ENCODE results near the gene GLRA1.
A peak's percentile ranks its signal among the peaks of the same experiment; 100 is the strongest.
"Not testable (repeated sequence)": the region's sequence is repeated elsewhere in the genome, so short reads cannot be mapped to it uniquely, and the experiment has no call there.

Gene GLRA1

GRCh38 chr5:151881621-151882225 is 42.9 kb downstream of the GLRA1 start:
- no peak for DNase-seq

- DNase-seq = no peak
Measured at GRCh38 chr5:151880324-151880723, 44.3 kb downstream of the GLRA1 start.

GRCh38 chr5:151873701-151874100 is 51.0 kb downstream of the GLRA1 start:
- DNase-seq = no peak

- no peak for DNase-seq
Measured at GRCh38 chr5:151872701-151873100, 52.0 kb downstream of the GLRA1 start.

GRCh38 chr5:151870820-151871219 is 53.8 kb downstream of the GLRA1 start:
- no peak for DNase-seq

GRCh38 chr5:151870271-151870670 is 54.4 kb downstream of the GLRA1 start:
- no peak for DNase-seq

GRCh38 chr5:151869843-151870242 is 54.8 kb downstream of the GLRA1 start:
- no peak for DNase-seq

- no peak for DNase-seq
Measured at GRCh38 chr5:151868451-151868850, 56.2 kb downstream of the GLRA1 start.

GRCh38 chr5:151864061-151864748 is 60.4 kb downstream of the GLRA1 start:
- no peak for DNase-seq

- DNase-seq = no peak
Measured at GRCh38 chr5:151863566-151863965, 61.1 kb downstream of the GLRA1 start.

- DNase-seq = no peak
Measured at GRCh38 chr5:151862811-151863472, 61.7 kb downstream of the GLRA1 start.

- not testable (repeated sequence) for DNase-seq
Measured at GRCh38 chr5:151860867-151861266, 63.8 kb downstream of the GLRA1 start.

- DNase-seq = no peak
Measured at GRCh38 chr5:151856861-151857260, 67.8 kb downstream of the GLRA1 start.

- DNase-seq = no peak
Measured at GRCh38 chr5:151855701-151856100, 69.0 kb downstream of the GLRA1 start.

- no peak for DNase-seq
Measured at GRCh38 chr5:151847871-151848270, 76.8 kb downstream of the GLRA1 start.

GRCh38 chr5:151846765-151847164 is 77.9 kb downstream of the GLRA1 start:
- DNase-seq = no peak

GRCh38 chr5:151832843-151833242 is 91.8 kb downstream of the GLRA1 start:
- not testable (repeated sequence) for DNase-seq

GRCh38 chr5:151829370-151829769 is 95.3 kb downstream of the GLRA1 start:
- no peak for DNase-seq

GRCh38 chr5:151825445-151825844 is 99.2 kb downstream of the GLRA1 start:
- peak in 4 of 6 experiments; percentile 1 to 31 (median 14) for DNase-seq

- no peak for DNase-seq
Measured at GRCh38 chr5:151822141-151822540, 102.5 kb downstream of the GLRA1 start.

- DNase-seq = no peak
Measured at GRCh38 chr5:151820903-151821302, 103.7 kb downstream of the GLRA1 start.

GRCh38 chr5:151820271-151820670 is 104.4 kb downstream of the GLRA1 start:
- DNase-seq = no peak

- no peak for DNase-seq
Measured at GRCh38 chr5:151819830-151820229, 104.8 kb downstream of the GLRA1 start.

- DNase-seq = no peak
Measured at GRCh38 chr5:151815051-151815450, 109.6 kb downstream of the GLRA1 start.

All from stimulated activated naive CD4-positive, alpha-beta T cell (primary cell).